Ecto neural progenitor cell (in vitro differentiated cells): ENCODE measurements around the gene FOXO6.

ENCODE experiments used
- DNase-seq: peaks from one replicate; pipeline ENCODE4 v3.0.0-alpha.2; 2018; ENCODE audit warnings: low spot score

Gene FOXO6

DNA sequence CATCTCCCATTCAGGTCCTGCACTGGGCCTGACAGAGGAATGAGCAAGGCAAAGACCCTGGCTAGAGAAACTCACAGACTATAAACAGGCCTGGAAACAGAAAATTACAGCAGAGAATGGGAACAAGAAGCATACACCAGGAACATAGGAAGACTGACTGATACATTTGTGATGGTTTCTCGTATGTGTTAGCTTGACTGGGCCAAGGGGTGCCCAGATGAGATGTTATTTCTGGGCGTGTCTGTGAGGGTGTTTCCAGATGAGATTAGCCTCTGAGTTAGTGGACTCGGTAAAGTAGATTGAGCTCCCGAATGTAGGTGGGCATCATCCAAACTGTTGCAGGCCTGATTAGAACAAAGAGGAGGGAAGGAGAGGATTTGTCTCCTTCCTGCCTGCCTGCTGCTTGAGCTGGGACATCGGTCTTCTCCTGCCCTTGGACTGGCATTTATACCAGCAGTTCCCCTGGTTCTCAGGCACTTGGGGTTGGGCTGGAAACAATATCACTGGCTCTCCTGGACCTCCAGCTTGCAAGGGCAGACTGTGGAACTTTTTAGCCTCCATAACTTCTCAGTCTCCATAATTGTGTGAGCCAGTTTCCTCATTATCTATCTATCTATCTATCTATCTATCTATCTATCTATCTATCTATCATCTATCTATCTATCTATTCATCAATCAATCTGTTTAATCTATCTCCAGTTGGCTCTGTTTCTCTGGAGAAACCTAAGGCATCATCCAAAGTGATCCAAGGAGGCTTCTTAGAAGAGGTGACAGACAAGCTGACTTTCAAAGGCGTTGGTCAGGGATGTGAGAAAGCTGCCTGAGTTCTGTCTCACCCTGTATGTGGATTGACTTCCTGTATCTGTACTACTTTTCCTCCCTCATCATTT lies 9.7 kb upstream of the FOXO6 start:
- DNase-seq, result no peak

GRCh38 chr1:41353744-41354143 lies 7.5 kb upstream of the FOXO6 start:
- DNase-seq, result peak; percentile 56

DNA sequence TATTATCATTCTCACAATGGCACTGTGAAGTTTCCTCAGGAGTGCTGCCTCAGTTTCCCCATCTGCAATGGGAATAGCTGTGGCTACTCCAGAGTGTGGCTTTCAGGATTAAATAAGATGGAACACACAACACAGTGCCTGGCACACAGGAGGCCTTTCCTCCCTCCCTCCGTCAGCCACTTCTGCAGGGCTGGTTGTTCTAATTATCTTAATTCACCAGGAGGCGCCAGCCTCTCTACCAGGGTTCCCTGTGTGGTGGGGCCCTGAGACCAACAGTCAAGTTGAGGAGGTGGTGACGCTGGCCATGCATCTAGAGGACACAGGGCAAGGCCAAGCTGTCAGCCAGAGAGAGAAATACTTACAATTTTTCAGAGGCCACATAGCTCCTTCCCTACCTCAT lies 6.3 kb upstream of the FOXO6 start:
- DNase-seq, result peak; percentile 31

GRCh38 chr1:41355356-41355755 lies 5.9 kb upstream of the FOXO6 start:
- peak; percentile 36 for DNase-seq

- DNase-seq, result no peak
These were observed 5.5 kb upstream of the FOXO6 start for GRCh38 chr1:41355761-41356160.

DNA sequence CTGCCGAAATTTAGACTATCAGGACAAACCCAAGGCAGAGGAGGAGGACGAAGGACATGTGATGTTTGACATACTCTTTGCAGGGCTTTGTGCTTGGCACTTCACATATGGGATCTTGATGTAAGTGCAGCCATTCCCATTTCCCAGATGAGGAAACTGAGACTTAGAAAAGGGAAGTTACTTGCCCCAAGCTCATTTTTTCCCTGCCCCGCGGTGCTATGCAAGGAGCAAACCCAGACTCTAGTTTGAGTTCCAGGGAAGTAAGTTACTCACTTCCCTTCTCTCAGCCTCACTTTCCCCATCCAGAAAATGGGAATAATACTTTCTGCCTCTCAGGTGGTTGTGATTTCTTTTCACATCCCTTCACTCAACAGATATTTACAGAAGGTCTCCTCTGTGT lies 4.5 kb upstream of the FOXO6 start:
- DNase-seq, result no peak

GRCh38 chr1:41357451-41358101 lies 3.7 kb upstream of the FOXO6 start:
- DNase-seq, result peak; percentile 65

GRCh38 chr1:41358131-41359021 lies 2.9 kb upstream of the FOXO6 start:
- DNase-seq, result peak; percentile 63

DNA sequence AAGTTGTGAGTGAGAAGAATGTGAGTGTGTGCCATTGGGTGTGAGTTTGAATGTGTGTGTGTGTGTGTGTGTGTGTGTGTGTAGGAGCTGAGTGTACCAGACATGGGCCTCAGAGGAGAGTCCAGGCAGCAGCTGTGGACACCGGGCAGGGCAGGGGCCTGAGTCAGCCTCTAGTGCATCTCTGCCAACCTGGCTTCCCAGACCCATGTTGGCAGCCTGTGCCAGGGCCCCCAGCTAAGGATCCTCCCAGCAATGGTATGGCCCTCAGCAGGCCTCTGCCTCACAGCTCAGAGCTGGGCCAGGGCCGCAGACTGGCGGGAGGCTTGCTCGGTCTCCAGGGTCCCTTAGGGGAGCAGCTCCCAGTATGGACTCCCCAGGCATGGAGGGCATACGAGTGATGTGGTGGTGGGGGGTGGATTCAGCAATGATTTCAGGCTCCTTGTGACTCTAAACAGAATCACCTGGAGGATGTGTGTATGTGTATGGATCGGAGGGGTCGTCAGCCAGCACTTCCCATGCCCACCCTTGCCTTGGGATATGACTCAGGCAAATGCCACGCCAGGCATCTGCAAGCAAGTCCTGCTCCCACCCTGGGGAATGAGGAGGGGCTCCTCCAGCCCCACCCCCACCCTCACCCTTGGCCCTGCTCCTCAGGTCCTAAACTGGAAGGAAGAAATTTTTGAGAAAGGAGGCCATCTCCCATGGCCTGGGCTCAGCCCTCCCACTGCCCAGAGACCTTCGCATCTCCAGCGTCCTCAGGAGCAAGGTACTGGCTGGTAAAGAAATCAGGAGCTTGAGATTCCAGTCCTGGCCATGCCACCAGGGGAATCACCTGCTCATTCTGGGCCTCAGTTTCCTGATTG lies 1.8 kb upstream of the FOXO6 start:
- DNase-seq, result peak; percentile 48

DNA sequence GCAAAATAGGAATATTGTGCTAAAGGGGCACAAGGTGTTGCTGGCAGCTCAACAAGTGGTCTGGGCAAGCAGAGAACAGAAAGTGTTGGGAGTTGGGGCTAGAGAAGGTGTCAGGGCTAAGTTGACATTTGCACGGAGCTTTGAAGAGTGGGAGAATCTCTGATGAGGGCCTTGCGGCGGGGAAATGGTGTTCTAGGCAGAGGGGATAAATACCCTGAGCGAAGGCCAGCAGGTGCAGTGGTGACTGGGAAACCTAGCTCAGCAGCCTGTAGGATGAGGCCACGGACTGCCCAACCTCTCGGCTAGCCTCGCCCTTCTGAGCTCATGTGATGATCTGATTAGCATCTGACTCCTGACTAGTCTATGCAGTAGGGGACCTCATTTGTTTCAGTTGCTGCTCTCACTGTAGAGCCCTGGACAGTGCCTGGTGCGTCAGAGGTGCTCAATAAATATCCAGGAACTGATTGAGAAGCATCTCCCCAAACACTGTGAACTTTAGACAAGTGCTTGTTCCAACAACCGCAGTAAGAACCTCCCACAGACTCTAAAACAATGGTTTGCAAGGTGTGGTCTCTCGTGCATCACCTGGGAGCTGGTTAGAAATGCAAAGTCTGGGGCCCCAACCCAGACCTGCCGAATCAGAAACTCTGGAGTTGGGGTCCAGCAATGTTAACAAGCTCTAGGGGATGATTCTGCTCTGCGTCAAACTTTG lies 1.0 kb upstream of the FOXO6 start:
- DNase-seq, result peak; percentile 67

DNA sequence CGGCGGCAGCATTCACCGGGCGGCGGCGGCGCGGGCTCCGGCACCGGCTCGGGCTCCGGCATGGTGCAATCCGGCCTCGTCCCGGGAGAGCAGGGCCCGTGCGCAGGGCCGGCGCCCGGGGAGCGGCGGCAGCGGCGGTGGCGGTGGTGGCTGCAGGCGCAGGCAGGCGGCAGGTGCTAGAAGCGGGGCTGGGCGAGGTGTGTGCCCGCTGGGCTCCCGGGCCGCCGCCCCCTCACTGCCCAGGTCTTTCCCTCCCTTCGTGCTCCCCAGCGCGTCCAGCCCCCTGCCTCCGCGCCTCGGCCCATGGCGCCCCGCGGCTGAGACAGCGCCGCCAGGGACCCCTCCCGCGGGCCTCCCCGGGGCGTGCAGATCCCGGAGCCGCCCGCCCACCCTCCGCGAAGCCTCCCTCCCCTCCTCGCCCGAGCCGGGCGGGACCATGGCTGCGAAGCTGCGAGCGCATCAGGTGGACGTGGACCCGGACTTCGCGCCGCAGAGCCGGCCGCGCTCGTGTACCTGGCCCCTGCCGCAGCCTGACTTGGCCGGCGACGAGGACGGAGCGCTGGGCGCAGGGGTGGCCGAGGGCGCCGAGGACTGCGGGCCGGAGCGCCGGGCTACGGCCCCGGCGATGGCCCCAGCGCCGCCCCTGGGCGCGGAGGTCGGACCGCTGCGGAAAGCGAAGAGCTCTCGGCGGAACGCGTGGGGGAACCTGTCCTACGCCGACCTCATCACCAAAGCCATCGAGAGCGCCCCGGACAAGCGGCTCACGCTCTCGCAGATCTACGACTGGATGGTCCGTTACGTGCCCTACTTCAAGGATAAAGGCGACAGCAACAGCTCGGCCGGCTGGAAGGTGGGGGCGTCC lies 492 bp downstream of the FOXO6 start:
- no peak for DNase-seq

DNA sequence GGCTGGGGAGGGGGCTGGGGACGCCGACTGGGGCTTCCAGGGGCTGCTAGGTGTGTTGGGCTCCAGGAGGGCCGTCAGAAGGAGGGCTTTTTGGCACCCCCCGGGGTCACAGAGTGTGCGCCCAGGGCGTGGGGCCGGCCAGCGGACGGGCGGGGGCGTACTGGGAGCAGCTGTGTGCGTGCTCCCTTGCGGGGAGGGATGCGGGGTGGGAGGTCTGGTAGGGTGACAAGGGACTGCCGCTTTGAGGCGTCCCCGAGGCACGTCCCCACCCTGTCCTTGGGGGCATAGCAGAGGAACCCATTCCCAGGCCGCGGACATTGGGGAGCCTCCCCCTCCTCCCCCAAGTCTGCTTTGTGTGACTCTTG lies 1.1 kb downstream of the FOXO6 start:
- no peak for DNase-seq

DNA sequence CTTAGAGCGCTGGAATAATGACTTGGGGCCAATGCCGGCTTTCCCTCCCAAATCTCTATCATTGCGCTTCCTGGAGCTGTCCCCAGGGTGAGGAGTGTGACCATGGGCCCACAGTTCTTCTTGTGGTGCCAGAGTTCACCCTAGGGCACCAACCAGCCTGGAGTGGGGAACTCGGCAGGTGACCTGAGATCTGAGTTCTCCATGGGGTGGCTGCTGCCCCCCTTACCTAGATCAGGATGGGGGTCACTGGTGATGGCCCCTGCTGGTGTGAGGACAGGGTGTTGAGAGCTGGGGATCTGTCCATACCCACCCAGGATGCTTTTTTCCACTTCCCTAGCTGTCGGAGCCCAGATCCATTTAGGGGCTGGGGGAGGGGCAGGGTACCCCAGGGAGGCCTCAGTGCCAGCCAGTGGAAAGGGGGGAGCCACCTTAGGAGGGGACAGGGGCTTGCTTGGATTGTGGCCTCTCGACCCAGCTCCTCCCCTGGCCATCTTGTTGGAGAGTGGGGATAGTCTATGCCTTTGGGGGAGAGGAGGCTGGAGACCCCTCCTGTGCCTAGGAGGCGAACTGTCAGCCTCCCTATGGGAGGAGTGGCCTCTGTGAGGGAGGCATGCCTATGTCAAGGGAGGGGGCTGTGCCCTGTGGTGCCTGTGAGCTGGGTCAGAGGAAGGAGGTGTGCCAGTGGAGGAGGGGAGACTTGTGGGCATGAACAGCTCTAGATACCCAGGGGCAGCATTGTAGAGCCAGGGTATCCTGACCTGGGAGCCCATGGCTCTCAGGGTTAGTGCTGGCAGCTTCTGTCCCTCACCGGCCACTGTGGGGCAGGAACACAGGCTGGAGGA lies 1.7 kb downstream of the FOXO6 start:
- no peak for DNase-seq

DNA sequence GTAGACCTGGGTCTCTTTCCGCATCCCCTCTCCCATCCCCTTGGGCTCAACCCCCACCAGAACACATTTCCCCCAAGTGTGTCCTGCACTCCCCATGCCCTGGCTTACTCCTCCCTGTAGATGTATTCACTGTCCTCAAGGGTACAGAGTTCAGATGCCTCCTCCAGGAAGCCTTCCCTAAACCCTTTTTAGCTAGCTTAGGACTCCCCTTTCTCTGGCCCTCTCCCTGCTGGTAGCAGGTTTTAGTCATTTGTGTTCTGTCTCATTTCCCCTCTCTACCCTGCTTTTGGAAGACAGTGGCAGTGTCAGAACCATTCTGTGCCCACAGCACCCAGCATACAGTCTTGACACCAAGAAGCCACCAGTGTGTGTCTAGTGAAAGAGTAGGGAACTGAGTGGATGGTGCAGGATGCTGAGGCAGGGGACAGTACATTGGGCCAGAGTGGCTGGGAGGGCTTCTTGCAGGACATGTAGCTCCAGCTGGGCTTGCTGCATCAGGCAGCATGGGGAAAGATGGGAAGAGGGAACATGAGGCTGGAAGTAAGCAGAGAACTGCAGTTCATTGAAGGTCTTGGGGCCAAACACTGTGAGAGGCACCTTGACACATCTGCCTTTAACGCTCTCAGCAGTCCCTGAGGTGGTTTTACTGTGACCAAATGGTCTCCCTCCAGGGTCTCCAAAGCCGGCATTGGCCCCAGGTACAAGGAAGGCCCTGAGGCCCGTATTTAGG lies 2.5 kb downstream of the FOXO6 start:
- no peak for DNase-seq

DNA sequence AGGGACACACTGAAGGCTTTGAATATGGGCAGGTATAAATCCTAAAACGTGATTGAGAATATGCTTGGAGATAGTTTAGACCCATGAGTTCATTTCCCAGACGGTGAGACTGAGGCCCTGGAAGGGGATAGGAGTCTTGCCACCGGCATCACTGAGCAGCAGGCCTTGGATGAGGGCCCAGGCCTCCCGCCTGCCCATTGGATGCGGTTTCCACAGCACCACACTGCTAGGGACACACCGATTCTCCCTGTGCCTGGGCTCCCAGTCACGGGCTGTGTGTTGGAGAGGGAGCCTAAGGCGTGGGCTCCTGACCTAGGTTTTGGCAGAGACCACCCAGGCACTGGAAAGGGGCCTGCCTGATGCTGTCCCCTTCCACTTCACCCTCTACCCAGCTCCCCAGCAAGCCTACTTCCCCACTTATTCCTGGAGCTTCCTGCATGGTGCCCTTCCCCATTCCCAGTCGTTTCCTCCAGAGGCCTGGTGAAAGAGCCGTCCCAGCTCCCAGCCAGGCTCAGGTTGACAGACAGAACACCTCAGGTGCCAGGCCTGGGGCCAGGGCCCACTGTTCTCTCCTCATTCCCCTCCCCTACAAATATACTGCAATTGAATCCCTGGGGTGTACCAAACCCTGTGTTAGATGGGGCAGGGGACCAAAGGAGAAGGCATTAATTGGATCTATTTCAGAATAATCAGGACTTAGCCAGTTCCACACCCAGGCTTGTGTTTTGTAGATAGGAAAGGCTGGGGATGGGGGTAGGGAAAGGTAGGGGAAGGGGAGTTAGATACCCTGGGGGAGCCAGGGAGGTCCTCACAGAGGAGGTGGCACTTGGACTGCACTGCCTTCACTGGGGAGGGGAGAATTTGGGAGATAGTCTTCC lies 3.4 kb downstream of the FOXO6 start:
- DNase-seq, result no peak

GRCh38 chr1:41365320-41365633 lies 4.0 kb downstream of the FOXO6 start:
- DNase-seq, result no peak

DNA sequence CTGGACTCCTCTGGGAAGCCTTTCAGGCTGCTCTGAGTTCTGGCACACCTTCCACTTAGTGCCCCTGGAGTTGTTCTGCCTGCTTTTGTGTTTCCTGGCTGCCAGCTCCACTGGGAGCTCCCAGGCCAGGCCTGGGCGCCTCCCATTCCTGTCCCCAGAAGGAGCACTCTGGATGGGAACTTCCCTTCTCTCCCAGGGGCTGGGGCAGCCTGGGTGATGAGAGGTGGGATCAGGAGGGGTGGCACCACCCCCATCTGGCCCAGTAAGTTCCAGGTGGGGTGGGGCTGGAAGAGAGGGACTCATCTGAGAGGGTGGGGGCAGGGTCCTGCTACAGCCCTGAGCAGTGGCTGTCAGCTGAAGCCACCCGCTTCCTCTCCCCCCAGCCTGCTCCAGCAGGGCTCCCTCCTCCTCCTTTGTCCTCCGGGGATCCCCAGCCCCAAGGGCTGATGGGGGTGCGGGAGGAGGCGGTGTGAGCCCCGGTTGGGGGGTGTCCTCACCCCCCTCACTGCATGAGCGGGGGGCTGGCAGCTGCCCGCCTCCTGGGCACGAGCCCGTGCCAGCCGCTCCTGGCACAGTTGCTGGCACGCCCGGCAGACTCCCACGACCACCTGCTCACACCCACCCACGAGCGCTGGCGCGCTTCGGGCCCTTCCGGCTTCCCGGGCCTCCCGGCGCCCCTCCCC lies 4.7 kb downstream of the FOXO6 start:
- no peak for DNase-seq
